Astrocyte (in vitro differentiated cells and primary cell): ENCODE results near the gene UACA. TPM values are rescaled to one million over a fixed set of nuclear protein-coding genes. Genes with fewer than 3 reads are reported as not detected.

ENCODE experiments used
- DNase-seq: peaks from one replicate; pipeline ENCODE4 v3.0.0-alpha.2; 2010; ENCODE audit warnings: low read depth
- FAIRE-seq: peaks from 2 replicates; lab custom pipeline; 2011; peaks lifted over from hg19 to GRCh38; lab: Jason Lieb, UNC
- H2AFZ ChIP-seq: 2 replicates; pipeline ENCODE4 v1.6.0; 2012; ENCODE audit warnings: low read depth, low read length, inconsistent platforms
- H3K27ac ChIP-seq: 2 replicates; pipeline ENCODE4 v1.5.1; 2011; ENCODE audit warnings: low read depth, low read length, inconsistent platforms
- H3K27me3 ChIP-seq: 2 replicates; pipeline ENCODE4 v1.6.0; 2011; ENCODE audit warnings: low read length, inconsistent platforms; ENCODE audit not compliant: insufficient read depth
- H3K36me3 ChIP-seq: 2 replicates; pipeline ENCODE4 v1.5.1; 2011; ENCODE audit warnings: low read length, inconsistent platforms; ENCODE audit not compliant: insufficient read depth
- H3K4me1 ChIP-seq: 2 replicates; pipeline ENCODE4 v1.5.1; 2011; ENCODE audit warnings: low read length, inconsistent platforms; ENCODE audit not compliant: insufficient read depth
- H3K4me2 ChIP-seq: 2 replicates; pipeline ENCODE4 v1.6.0; 2012; ENCODE audit warnings: low read length, inconsistent platforms
- H3K4me3 ChIP-seq: 2 replicates; pipeline ENCODE4 v1.5.1; 2011; ENCODE audit warnings: low read depth, mild to moderate bottlenecking, low read length, inconsistent platforms; ENCODE audit not compliant: insufficient read depth
- H3K79me2 ChIP-seq: 2 replicates; pipeline ENCODE4 v1.6.0; 2012; ENCODE audit warnings: mild to moderate bottlenecking, low read length, inconsistent platforms; ENCODE audit not compliant: insufficient read depth
- H3K9ac ChIP-seq: 2 replicates; pipeline ENCODE4 v1.6.0; 2012; ENCODE audit warnings: mild to moderate bottlenecking, low read length, inconsistent platforms
- H3K9me3 ChIP-seq: 2 replicates; pipeline ENCODE4 v1.5.1; 2012; ENCODE audit warnings: low read depth, mild to moderate bottlenecking, low read length, inconsistent platforms; ENCODE audit not compliant: insufficient read depth
- H4K20me1 ChIP-seq: 2 replicates; pipeline ENCODE4 v1.6.0; 2012; ENCODE audit warnings: low read length, inconsistent platforms; ENCODE audit not compliant: insufficient read depth
- H3K27ac Mint-ChIP-seq: one replicate; pipeline ENCODE4 v1.8.0; 2021; ENCODE audit warnings: mild to moderate bottlenecking, mixed read lengths; ENCODE audit not compliant: unreplicated experiment
- H3K27me3 Mint-ChIP-seq: one replicate; pipeline ENCODE4 v1.8.0; 2021; ENCODE audit warnings: low read depth, mixed read lengths; ENCODE audit not compliant: unreplicated experiment
- H3K36me3 Mint-ChIP-seq: one replicate; pipeline ENCODE4 v1.8.0; 2021; ENCODE audit warnings: low read depth, mixed read lengths; ENCODE audit not compliant: unreplicated experiment
- H3K4me1 Mint-ChIP-seq: one replicate; pipeline ENCODE4 v1.8.0; 2021; ENCODE audit warnings: low read depth, mixed read lengths; ENCODE audit not compliant: unreplicated experiment
- H3K4me3 Mint-ChIP-seq: one replicate; pipeline ENCODE4 v1.8.0; 2021; ENCODE audit warnings: mild to moderate bottlenecking, moderate library complexity, mixed read lengths; ENCODE audit not compliant: unreplicated experiment
- H3K9me3 Mint-ChIP-seq: one replicate; pipeline ENCODE4 v1.8.0; 2021; ENCODE audit warnings: mild to moderate bottlenecking, mixed read lengths; ENCODE audit not compliant: unreplicated experiment
- CTCF ChIP-seq: IDR thresholded peaks from 2 replicates; pipeline ENCODE4 v1.5.1; 2011; ENCODE audit warnings: low read depth, mild to moderate bottlenecking, inconsistent platforms, low read length, moderate library complexity; ENCODE audit not compliant: insufficient read depth
- EZH2 ChIP-seq: IDR thresholded peaks from 2 replicates; pipeline ENCODE4 v1.6.1; 2012; ENCODE audit warnings: mild to moderate bottlenecking, low read length, inconsistent platforms; ENCODE audit not compliant: insufficient read depth
- total RNA-seq: library from RNA; stranded (reverse); gene quantifications from 2 replicates; pipeline ENCODE4 v1.2.1, GENCODE V29; 2021

The UACA gene
- total RNA-seq, 1 donor from 2014 or later = 168 TPM

- no peak overlapping the region for H3K4me3 ChIP-seq
- no peak for TF ChIP-seq CTCF
- TF ChIP-seq EZH2 = no peak
- H3K27ac Mint-ChIP-seq = no peak overlapping the region
- no peaks in the 10 kb centered on the region for H3K27me3 ChIP-seq
- no peaks in the 10 kb centered on the region for H3K9me3 ChIP-seq
- peaks cover 2% of the 10 kb centered on the region for H3K36me3 Mint-ChIP-seq
- peaks cover 2% of the 10 kb centered on the region for H3K79me2 ChIP-seq
- no peak overlapping the region for H3K27ac ChIP-seq
- peaks cover 13% of the 10 kb centered on the region for H4K20me1 ChIP-seq
- H3K9me3 Mint-ChIP-seq = no peaks in the 10 kb centered on the region
- peaks cover 54% of the 10 kb centered on the region for H3K36me3 ChIP-seq
- H3K4me1 ChIP-seq = no peaks in the 10 kb centered on the region
- H3K4me1 Mint-ChIP-seq = peaks cover 12% of the 10 kb centered on the region
- H3K4me2 ChIP-seq = no peak overlapping the region
- DNase-seq = no peak
- H3K27me3 Mint-ChIP-seq = no peaks in the 10 kb centered on the region
- no peak overlapping the region for H2AFZ ChIP-seq
- H3K4me3 Mint-ChIP-seq = no peak overlapping the region
- no peak overlapping the region for H3K9ac ChIP-seq
- FAIRE-seq = no peak
These were observed 93.2 kb downstream of the UACA start for GRCh38 chr15:70669966-70670658.

GRCh38 chr15:70669006-70669602 is 94.3 kb downstream of the UACA start:
- peaks cover 12% of the 10 kb centered on the region for H3K4me1 Mint-ChIP-seq
- no peaks in the 10 kb centered on the region for H3K9me3 Mint-ChIP-seq
- no peaks in the 10 kb centered on the region for H3K9me3 ChIP-seq
- no peaks in the 10 kb centered on the region for H3K27me3 Mint-ChIP-seq
- no peaks in the 10 kb centered on the region for H3K4me1 ChIP-seq
- DNase-seq = no peak
- H3K9ac ChIP-seq = no peak overlapping the region
- peaks cover 2% of the 10 kb centered on the region for H3K36me3 Mint-ChIP-seq
- no peak overlapping the region for H3K27ac ChIP-seq
- no peak for TF ChIP-seq EZH2
- TF ChIP-seq CTCF = no peak
- peaks cover 8% of the 10 kb centered on the region for H3K79me2 ChIP-seq
- peak; percentile 60 for FAIRE-seq
- no peak overlapping the region for H3K4me2 ChIP-seq
- no peak overlapping the region for H3K4me3 Mint-ChIP-seq
- H4K20me1 ChIP-seq = peaks cover 13% of the 10 kb centered on the region
- no peak overlapping the region for H3K27ac Mint-ChIP-seq
- H3K4me3 ChIP-seq = no peak overlapping the region
- no peaks in the 10 kb centered on the region for H3K27me3 ChIP-seq
- peaks cover 57% of the 10 kb centered on the region for H3K36me3 ChIP-seq
- no peak overlapping the region for H2AFZ ChIP-seq

GRCh38 chr15:70665599-70665998 is 97.8 kb downstream of the UACA start:
- Mint-ChIP-seq H3K4me3 (no peak overlapping the region), H3K4me1 (peaks cover 5% of the 10 kb centered on the region), H3K27ac (no peak overlapping the region), H3K9me3 (no peaks in the 10 kb centered on the region), H3K36me3 (peaks cover 9% of the 10 kb centered on the region), H3K27me3 (no peaks in the 10 kb centered on the region)
- H2AFZ ChIP-seq = no peak overlapping the region
- H3K36me3 ChIP-seq = peaks cover 59% of the 10 kb centered on the region
- no peaks in the 10 kb centered on the region for H3K9me3 ChIP-seq
- no peak overlapping the region for H3K4me3 ChIP-seq
- DNase-seq (no peak), FAIRE-seq (no peak)
- no peak overlapping the region for H3K27ac ChIP-seq
- H3K9ac ChIP-seq = no peak overlapping the region
- H3K79me2 ChIP-seq = peaks cover 17% of the 10 kb centered on the region
- TF ChIP-seq CTCF = no peak
- peaks cover 18% of the 10 kb centered on the region for H4K20me1 ChIP-seq
- H3K27me3 ChIP-seq = no peaks in the 10 kb centered on the region
- H3K4me1 ChIP-seq = no peaks in the 10 kb centered on the region
- H3K4me2 ChIP-seq = no peak overlapping the region
